Cardiac septum (tissue), 1 donor: Measurements from ENCODE around the gene FAM163B. TPM values are rescaled to one million over a fixed set of nuclear protein-coding genes. Genes with fewer than 3 reads are reported as not detected.

ENCODE experiments used
- DNase-seq: peaks from one replicate; pipeline ENCODE4 v3.0.0-alpha.2; 2020; ENCODE audit warnings: low spot score
- intact Hi-C: fragments of 100-400 bp; cut with DNase I; formaldehyde crosslinking; loops from one replicate; pipeline ENCODE4 v1.14.0; 2022
- total RNA-seq: library from RNA; stranded (reverse); fragmentation: NEBNext Ultra II Directional; extraction: Animal tissue kit (Norgen Biotek cat#: 25700); gene quantifications from one replicate; pipeline ENCODE4 v1.2.1, GENCODE V29; 2021
- donor health status: DM: no; HTN: no; CAD: no.

FAM163B gene
- total RNA-seq, 1 donor from 2014 or later: not detected

GRCh38 chr9:133585481-133586351 is 23.5 kb downstream of the FAM163B start:
- DNase-seq: no peak
- intact Hi-C loops: no loop called here

- intact Hi-C loops: loop anchor here (5.0 kb wide), 1 partner anchor 97 kb away; no protein-coding TSS in a partner anchor
- DNase-seq: no peak
Measured at GRCh38 chr9:133584559-133585476, 24.4 kb downstream of the FAM163B start.

- intact Hi-C loops: loop anchor here (5.0 kb wide), 1 partner anchor 98 kb away; no protein-coding TSS in a partner anchor
- no peak for DNase-seq
Measured at GRCh38 chr9:133584167-133584558, 25.0 kb downstream of the FAM163B start.

GRCh38 chr9:133583586-133583985 is 25.6 kb downstream of the FAM163B start:
- peak; percentile 84 for DNase-seq
- intact Hi-C loops: loop anchor here (5.0 kb wide), 1 partner anchor 99 kb away; no protein-coding TSS in a partner anchor

GRCh38 chr9:133583111-133583510 is 26.1 kb downstream of the FAM163B start:
- DNase-seq: no peak
- intact Hi-C loops: loop anchor here (5.0 kb wide), 1 partner anchor 99 kb away; no protein-coding TSS in a partner anchor

GRCh38 chr9:133582501-133583045 is 26.6 kb downstream of the FAM163B start:
- intact Hi-C loops: loop anchor here (5.0 kb wide), 1 partner anchor 100 kb away; no protein-coding TSS in a partner anchor

GRCh38 chr9:133581513-133582343 is 27.5 kb downstream of the FAM163B start:
- intact Hi-C loops: loop anchor here (5.0 kb wide), 1 partner anchor 101 kb away; no protein-coding TSS in a partner anchor
- no peak for DNase-seq

More at GRCh38 chr9:133582501-133583045, 26.6 kb downstream of the FAM163B start:
- no peak for DNase-seq

- intact Hi-C loops: loop anchor here (5.0 kb wide), 1 partner anchor 101 kb away; no protein-coding TSS in a partner anchor
- no peak for DNase-seq
Measured at GRCh38 chr9:133581011-133581410, 28.2 kb downstream of the FAM163B start.

GRCh38 chr9:133580419-133580738 is 28.8 kb downstream of the FAM163B start:
- intact Hi-C loops: loop anchor here (5.0 kb wide), 1 partner anchor 102 kb away; no protein-coding TSS in a partner anchor
- no peak for DNase-seq

- no peak for DNase-seq
- intact Hi-C loops: loop anchor here (5.0 kb wide), 1 partner anchor 102 kb away; no protein-coding TSS in a partner anchor
Measured at GRCh38 chr9:133579601-133580418, 29.4 kb downstream of the FAM163B start.

- no peak for DNase-seq
- intact Hi-C loops: no loop called here
Measured at GRCh38 chr9:133578524-133579441, 30.4 kb downstream of the FAM163B start.

- intact Hi-C loops: no loop called here
- DNase-seq: no peak
Measured at GRCh38 chr9:133577737-133578112, 31.5 kb downstream of the FAM163B start.

- DNase-seq: no peak
- intact Hi-C loops: no loop called here
Measured at GRCh38 chr9:133576875-133577736, 32.1 kb downstream of the FAM163B start.

GRCh38 chr9:133576031-133576874 is 32.9 kb downstream of the FAM163B start:
- intact Hi-C loops: no loop called here

More at GRCh38 chr9:133576031-133576874, 32.9 kb downstream of the FAM163B start:
- DNase-seq: no peak
